ENCODE results near the gene FZD10. TPM values are rescaled to one million over a fixed set of nuclear protein-coding genes. Genes with fewer than 3 reads are reported as not detected.

FZD10 gene, protein sequence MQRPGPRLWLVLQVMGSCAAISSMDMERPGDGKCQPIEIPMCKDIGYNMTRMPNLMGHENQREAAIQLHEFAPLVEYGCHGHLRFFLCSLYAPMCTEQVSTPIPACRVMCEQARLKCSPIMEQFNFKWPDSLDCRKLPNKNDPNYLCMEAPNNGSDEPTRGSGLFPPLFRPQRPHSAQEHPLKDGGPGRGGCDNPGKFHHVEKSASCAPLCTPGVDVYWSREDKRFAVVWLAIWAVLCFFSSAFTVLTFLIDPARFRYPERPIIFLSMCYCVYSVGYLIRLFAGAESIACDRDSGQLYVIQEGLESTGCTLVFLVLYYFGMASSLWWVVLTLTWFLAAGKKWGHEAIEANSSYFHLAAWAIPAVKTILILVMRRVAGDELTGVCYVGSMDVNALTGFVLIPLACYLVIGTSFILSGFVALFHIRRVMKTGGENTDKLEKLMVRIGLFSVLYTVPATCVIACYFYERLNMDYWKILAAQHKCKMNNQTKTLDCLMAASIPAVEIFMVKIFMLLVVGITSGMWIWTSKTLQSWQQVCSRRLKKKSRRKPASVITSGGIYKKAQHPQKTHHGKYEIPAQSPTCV
- total RNA-seq, result not detected

DNA sequence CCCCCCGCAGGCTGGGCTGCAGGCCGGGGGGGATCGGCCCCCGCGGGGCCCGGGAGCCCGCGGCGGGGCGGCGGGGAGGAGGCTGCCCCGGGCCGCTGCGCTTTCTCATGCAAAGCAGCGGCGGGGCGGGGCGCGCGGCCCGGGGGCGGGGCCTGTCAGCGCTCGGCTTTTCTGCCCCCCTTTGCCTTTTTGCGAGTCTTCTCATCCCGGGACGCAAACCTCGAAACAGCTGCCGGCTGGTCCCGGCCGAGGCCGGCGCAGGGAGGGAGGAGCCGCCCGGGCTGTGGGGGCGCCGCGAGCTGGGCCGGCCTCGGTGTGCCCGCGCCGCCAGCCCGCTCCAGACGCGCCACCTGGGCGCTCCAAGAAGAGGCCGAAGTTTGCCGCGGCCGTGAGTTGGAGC, at the start of gene FZD10:
Gene FZD10 (plus strand): TSS at position 198 of the 400 bp plus-strand sequence. CDS start 479 bp downstream, outside the sequence.
- ChIA-PET CTCF (interaction anchor here (1.1 kb wide), 1 partner anchor 119 kb away, joined by 3 read pairs; no protein-coding TSS in a partner anchor), POLR2A (no interaction called here)

DNA sequence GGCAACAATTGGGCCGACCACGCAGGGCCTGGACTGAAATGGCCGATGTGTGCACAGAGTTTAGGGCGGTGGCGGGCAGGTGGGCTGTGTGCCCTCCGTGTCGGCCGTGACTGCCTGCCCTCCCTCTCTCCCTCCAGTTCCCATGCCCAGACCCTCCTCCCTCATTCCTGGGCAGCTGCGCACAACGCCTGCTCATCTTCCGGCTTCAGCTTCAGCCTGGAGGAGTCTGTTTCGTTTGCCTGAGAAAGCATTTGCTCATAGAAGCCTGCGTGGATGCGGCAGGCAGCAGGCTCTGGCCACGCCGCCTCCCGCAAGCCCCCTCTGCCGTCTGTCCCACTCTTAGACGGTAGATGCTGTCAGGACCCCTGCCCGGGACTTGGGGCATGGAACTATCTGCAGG, 47.3 kb upstream of the FZD10 start:
- ChIA-PET CTCF (no interaction called here), POLR2A (no interaction called here)

DNA sequence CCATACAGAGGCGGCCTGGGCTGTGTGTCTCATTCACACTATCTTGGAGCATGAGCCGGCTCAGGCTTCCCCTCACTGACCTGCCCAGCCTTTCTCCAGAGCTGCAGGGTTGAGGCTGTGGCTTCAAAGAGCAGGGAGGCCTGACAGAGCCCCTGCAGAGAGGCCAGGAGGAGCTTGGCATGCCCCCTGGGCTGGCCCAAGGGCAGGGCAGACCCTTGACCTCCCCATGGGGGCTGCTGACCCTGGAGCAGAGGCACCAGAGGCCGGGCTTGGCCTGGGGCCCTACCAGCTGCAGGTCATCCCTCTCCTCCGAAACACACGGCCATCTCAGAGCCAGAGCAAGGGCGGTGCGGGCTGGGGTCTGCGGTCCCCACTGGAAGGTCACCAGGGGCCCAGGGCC, 46.6 kb upstream of the FZD10 start:
- POLR2A ChIA-PET, result no interaction called here
- CTCF ChIA-PET, result no interaction called here

DNA sequence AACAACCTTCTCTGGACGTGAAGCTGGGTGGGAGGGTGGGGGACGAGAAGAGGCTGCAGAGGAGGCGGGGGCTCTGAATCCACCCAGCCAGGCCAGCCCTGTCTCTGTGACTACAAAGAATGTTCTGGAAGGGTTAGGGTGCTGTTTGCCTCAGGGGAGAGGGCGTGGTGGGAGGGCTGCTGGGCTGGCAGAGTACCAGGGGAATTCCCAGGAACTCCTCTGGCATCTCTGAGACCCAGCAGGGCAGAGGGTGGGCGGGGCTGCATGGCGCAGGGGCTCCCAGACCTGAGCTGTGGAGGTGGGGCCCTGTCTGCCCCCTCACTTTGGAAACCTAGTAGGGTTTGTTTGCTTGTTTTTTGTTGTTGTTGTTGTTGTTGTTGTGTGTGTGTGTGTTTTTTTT, 45.5 kb upstream of the FZD10 start:
- ChIA-PET POLR2A (no interaction called here), CTCF (no interaction called here)

DNA sequence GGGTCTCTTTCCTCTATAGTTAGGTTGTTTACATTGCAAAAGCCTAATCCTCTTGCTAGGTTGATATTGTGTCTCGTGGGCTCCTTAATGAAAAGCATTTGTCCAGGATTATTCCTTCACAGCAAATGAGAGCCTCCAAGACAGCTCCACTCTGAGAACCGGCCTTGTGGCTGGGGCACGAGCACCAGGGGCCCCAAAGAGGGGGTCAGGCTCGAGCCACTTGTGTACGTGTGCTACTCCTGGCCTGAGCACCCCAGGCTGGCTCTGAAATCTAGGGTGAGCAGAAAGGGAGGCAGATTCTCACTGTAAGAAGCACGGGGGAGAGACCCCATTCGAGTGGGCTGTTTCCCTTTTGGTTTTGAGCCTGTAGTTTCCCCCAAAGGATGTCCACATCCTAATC, 45.0 kb upstream of the FZD10 start:
- ChIA-PET POLR2A (no interaction called here), CTCF (no interaction called here)

DNA sequence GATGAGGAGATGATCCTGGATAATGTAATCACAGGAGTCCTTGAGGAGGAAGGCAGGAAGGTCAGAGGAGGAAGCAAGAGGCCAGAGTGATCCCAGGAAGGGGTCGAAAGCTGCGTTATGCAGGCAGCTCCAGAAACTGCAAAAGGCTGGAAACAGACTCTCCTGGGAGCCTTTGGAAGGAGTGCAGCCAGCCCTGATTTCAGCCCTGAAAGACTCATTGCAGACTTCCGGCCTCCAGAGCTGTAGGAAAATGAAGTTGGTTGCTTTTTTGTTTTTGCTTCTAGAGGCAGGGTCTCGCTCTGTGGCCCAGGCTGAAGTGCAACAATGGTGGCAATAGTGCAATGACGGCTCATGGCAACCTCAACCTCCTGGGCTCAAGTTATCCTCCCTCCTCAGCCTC, 44.6 kb upstream of the FZD10 start:
- ChIA-PET POLR2A (no interaction called here), CTCF (no interaction called here)

DNA sequence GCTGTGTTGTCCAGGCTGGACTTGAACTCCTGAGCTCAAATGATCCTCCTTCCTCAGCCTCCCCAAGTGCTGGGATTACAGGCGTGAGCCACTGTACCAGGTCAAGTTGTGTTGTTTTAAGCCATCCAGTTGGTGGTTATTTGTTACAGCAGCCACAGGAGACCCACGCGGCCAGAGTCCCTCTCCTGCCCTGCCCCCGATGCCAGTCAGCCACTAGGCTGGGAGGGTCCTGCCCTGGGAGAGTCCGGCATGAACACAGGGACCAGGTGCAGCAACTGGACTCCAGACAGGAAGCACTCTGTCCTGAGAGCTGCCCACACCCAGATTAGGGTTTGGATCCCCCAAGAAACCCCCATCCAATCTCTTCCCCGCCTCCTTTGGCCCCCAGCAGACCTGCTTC, 44.1 kb upstream of the FZD10 start:
- CTCF ChIA-PET, result no interaction called here
- POLR2A ChIA-PET, result no interaction called here

DNA sequence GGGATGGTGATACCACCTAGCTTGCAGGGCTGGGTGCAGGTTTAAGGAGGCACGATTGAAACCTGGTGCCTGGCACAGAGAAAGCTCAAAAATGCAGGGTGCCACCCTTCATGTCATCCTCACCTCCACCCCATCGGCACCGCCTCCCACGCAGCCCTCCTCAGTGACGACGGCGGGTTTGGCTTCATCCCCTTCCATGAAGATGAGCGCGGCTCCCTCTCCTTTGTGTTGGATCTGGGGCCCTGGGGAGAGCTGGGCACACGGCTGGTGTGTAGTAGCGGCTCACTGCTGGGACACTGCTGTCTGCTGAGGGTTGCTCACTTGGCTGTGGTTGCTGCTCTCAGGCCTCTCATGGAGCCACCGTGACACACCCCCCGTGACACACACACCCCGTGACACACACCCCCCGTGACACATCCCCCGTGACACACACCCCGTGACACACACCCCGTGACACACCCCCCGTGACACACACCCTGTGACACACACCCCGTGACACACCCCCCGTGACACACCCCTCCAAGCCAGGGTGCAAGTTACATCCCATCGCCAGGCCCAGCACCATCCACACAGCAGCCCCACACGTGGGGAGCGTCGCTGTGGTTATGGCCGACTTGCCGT, 42.9 kb upstream of the FZD10 start:
- ChIA-PET POLR2A (no interaction called here), CTCF (no interaction called here)

DNA sequence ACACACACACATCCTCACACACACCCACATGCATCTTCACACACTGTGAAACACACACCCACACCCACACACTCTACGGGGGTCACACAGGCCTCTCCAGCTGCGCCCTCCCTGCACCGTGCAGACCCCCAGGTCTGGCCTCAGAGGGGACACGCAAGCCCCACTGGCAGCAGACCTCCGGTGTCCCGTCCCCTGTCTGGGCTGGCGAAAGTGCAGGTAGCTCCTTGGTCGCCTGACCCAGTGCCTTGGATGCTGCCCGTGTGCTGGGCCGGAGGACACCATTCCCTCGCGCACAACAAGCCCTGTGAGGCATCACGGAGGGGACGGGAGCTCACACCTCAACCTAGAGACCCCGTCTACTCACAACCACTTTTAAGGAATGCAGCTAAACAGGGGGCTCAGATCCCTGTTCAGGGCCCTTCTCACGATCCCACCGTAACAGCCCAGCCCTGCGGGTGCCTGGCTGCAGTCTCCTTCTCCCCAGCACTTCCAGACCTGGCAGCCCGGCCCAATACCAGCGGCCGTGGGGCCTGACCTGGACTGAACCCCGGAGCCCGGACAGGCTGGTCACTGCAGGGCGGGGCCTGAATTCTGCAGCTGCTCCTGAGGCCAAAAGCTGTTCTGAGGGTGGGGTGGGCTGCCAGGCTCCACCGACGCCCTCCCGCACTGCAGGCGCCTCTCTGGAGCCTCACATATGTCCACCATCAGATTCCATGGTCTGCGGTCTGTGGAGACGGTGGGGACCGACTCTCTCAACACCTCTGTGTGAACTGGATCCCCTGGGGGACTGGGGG, 42.1 kb upstream of the FZD10 start:
- ChIA-PET POLR2A (no interaction called here), CTCF (no interaction called here)

DNA sequence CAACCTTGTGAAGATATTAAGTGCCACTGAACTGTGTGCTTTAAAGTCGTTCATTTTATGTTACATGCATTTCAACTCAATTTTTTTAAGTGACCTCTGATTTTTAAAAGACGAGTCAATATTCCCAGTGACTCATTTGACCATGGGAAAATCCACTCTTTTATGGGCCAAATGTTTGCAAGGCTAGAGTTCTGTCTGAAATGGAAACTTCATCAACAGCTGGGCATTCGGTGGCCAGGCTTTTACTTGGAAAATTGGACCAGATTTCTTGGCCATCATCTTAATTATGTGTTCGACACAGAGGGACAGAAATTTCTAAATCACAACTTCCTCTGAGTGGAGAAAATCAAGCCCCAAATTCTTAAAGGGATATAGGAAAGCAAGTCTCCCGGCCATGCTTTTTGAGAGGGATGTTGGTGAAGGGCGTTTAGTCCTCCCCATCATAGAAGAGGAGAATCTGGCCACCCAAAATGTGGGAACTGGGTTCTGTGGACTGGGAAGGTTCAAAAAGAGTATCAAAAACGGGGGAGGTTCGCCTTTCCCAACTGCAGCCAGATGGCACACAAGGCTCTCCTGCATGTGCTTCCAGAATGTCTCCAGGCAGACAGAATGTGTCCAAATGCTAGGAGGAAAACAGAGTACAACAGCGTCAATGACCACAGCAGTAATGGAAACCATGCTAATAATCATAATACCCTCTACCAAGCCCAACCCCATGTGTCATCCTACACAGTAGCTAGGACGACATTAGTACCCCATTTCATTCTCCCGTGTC, 40.9 kb upstream of the FZD10 start:
- CTCF ChIA-PET, result no interaction called here
- POLR2A ChIA-PET, result no interaction called here

DNA sequence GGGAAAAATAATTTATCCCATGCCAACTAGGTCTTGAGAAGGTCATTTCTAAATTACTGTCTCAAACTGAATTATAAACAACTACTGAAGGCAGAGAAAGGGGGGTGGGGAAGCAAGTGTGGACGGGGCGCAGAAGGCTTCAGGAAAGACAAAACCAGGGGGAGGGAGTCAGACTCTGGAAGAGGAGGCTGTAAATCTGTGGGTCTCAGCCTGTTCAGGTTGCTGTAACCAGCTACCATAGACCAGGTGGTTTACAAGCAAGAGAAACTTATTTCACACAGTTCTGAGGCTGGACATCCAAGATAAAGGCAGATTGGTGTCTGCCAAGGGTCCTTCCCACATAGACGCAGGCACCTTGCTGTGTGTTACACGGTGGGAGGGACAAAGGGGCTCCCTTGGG, 39.9 kb upstream of the FZD10 start:
- ChIA-PET POLR2A (no interaction called here), CTCF (no interaction called here)

DNA sequence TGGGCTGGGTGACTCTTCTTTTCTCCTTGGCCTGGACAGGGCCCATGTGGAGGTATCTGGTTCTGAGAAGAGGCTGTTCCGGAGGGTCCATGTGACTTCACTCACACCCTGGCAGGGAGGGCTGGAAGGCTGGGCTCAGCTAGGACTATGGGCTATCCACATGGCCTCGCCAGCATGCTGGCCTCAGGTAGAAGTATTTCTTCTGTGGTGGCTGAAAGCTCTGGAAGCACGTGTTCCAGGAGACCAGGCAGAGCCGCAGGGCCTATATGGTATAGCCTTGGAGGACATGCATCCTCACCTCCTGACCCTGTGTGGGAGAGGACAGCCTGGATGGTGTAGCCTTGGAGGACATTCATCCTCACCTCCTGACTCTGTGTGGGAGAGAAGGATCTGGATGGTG, 38.2 kb upstream of the FZD10 start:
- POLR2A ChIA-PET, result no interaction called here
- CTCF ChIA-PET, result no interaction called here

DNA sequence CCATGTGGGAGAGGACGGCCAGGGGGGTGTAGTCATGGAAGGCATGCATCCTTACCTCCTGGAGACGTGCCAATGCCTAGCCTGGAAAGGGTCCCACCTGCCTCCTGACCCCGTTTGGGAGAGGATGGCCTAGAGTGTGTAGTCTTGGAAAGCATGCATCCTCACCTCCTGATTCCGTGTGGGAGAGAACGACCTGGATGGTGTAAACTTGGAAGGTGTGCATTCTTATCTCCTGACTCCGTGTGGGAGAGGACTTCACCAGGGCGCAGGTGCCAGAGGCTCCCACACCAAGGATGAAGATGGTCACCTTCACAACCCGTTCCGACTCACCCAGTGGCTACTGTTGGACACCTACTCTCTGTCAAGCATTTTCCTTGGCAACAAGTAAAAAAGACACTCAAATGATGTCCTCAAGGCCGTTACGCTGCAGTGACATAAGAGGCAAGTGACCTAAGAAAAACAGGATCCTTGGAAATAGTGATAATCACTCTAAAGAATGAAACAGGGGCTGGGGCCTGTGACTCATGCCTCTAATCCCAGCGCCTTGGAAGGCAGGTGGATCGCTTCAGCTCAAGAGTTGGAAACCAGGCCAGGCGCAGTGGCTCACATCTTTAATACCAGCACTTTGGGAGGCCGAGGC, 37.5 kb upstream of the FZD10 start:
- ChIA-PET CTCF (interaction anchor here (0.7 kb wide), 1 partner anchor 873 kb away, joined by 5 read pairs; no protein-coding TSS in a partner anchor), POLR2A (no interaction called here)

DNA sequence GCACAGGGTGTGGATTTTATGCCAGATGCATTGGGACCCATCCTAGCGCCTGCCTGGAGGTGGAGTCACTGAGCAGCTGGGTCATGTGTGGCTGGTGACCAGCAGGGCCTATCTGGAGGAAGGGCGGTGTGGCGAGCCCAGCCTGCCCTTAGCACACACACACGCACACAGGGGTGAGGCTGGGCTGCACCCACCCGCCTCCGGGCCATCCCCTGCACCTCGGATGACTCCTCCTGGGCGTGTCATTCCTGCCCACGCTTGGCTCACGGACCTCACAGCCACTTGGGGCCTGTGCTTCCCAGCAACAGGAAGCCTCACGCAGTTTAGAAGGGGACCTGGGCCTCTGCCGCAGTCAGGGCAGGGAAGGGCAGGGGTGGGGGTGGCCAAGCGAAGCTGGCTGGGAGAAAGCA, 36.2 kb upstream of the FZD10 start:
- ChIA-PET CTCF (no interaction called here), POLR2A (no interaction called here)

DNA sequence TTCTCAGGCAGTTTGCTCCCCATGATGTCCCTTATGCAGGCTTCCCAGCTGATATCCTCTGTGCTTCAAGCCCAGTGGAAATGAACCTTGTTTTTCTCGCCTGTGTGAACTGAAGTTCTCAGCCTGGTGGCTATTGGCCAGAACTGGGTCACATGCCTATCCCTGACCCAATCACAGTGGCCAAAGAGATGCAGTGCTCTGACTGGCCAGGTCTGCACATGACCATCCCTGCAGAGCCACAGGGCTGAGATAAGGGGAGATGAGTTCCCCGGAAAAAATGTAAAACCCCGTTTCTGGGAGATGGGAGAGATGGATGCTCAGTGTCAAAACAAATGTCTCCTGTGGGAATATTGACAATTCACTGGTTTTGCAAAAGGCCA, 34.7 kb upstream of the FZD10 start:
- POLR2A ChIA-PET, result no interaction called here
- CTCF ChIA-PET, result no interaction called here

DNA sequence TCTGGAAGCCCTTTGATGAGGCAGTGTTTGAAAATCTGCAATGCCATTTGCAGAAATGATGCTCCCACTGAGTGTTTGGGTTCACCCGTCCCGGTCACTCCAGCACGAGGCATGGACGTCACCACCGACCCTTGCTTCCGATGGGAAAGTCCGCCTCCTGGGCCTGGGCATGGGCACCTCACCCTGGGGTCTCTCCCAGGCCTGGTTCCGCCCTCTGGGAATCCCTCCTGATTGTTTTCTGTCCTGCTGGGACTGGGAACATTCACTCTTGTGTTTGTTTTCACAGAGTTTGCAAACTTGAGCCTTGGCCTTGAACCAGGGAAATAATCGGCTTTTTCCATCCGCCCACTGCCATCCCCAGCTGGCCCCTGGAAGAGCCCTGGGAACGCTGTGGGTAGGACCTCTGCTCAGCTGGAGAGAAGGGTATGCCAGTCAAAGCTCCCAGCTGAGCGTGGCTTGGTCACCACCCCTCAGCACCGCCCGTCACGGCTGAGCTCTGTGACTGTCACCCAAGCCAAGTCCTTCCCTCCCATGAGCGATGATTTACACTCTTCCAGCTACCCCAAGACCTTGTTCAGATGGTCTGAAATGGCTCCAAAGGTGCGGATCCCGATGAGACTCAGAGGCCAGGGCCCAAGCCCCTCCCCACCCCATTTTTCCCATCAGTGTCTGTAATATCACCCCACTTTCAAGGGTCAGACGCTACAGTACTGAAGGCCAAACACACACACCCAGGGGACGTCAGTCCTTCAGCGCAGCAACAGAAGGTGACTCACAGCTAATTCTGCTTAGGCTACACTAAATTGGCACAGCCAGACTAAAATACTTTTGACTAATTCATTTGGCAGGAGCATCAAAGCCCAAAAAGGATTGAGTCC, 34.1 kb upstream of the FZD10 start:
- POLR2A ChIA-PET, result no interaction called here
- CTCF ChIA-PET, result no interaction called here

DNA sequence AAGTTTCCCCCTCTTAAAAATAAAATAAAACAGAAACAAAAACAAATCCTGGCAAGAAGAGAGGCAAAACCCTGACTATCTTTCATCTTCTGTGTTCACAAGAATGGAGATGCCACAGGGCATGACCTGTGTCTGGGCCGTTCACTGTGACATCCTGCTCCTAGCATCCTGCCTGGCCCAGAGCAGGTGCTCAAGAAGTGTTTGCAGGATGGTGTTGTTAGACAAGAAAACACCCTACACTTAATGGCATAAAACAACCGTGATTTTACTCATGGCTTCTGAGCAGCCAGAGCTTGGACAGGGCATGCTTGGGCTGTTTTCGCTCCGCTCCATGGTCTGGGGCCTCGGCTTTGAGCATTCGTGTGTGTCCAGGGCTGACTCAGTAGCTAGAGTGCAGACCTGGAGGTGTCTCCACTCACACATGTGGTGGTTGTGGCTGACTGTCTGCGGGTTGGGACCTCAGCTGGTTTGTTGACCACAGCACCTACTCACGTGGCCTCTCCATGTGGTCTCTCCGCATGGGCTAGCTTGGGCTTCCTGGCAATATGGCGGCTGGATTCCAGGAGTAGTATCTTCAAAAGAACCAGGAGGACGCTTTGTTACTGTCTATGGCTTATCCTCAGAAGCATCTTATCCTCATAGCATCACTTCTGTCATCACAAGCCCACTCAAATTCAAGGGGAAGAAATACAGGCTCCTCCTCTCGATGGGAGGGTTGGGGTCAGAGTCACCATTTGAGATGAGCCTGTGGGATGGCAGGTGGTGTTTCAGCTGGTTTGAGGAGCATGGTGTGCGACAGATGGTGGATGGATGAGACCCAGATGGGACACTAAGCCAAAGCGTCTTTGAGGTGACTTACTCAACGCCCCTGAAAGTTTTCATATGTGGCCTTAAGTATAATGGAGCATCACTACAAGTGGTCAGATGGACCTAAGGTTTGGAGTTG, 33.2 kb upstream of the FZD10 start:
- ChIA-PET CTCF (no interaction called here), POLR2A (no interaction called here)

DNA sequence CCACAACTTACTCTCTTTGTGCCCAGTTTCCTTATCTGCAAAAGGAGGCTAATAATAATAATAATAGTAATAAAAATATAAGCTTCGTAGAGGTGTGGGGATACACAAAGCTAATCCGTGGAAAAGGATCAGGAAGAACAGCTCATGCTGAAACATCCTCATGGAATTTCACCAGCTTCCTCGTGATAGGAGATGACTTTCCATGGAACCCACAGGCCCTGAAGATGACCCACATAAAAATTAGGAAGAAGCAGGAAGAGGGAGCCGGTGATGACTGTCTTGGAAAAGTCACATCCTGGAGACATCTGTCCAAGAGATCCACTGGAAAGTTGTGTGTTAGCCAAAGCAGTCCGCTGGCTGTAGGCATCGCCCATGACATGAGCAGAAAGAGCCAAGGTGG, 31.9 kb upstream of the FZD10 start:
- POLR2A ChIA-PET, result no interaction called here
- CTCF ChIA-PET, result interaction anchor here (0.6 kb wide), 1 partner anchor 306 kb away, joined by 3 read pairs; no protein-coding TSS in a partner anchor
